ENCODE results near the gene CARNS1.

DNA sequence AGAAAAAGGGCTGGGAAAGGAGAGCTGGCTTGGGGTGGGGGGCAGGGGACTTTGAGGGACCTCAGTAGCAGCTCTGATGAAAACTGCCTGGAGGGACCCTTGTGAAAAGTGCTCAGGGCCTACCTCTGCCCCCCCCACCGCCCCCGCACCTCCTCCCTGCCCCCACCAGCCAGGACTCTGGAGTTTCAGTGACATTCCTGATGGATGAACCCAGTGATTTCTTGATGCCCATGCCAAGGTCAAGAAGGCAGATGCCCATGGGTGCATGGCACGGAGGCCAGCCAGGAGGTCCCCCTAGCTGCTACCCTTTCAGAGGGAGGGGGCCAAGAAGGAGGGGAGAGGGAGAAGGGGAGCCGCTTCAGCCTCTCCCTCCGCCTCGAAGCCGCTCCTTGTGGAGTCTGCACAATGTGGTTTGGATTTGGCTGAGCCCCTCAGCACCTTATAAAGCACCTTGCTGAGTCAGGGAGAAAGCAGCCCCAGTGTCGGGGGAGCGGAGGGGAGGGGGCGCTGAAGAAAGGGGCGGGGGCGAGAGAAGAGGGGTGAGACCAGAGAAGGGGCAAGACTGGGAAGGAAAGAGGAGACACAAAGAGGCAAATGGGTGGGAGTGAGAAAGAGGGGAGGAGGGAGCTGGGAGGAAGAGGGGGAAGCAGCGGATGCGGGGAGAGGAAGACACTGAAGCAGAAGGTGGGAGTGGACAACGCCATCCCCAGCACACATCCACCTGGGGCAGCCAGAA is 40.0 kb upstream of the CARNS1 start:
- TF ChIP-seq, protein P1, sequence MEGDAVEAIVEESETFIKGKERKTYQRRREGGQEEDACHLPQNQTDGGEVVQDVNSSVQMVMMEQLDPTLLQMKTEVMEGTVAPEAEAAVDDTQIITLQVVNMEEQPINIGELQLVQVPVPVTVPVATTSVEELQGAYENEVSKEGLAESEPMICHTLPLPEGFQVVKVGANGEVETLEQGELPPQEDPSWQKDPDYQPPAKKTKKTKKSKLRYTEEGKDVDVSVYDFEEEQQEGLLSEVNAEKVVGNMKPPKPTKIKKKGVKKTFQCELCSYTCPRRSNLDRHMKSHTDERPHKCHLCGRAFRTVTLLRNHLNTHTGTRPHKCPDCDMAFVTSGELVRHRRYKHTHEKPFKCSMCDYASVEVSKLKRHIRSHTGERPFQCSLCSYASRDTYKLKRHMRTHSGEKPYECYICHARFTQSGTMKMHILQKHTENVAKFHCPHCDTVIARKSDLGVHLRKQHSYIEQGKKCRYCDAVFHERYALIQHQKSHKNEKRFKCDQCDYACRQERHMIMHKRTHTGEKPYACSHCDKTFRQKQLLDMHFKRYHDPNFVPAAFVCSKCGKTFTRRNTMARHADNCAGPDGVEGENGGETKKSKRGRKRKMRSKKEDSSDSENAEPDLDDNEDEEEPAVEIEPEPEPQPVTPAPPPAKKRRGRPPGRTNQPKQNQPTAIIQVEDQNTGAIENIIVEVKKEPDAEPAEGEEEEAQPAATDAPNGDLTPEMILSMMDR (conservative IDR thresholded peaks at IDR 0.05 in 1 of 2, IDR thresholded peaks at IDR 0.05 in 1 of 2; ENCODE audit: low read depth in 1 of 2, low read length in 2 of 2) = no peak
- TF ChIP-seq EZH2 (IDR thresholded peaks at IDR 0.05; ENCODE audit: low read length, missing control alignments) = no peak

Data from fibroblast of lung (primary cell).